ENCODE data around the gene BAZ1B.

- TF ChIP-seq CTCF (IDR thresholded peaks at IDR 0.05; ENCODE audit: borderline replicate concordance, extremely low read depth, low read length, poor library complexity, severe bottlenecking) (no peak), EZH2 (IDR thresholded peaks at IDR 0.05; ENCODE audit: borderline replicate concordance, low read depth, low read length, severe bottlenecking) (no peak)
Measured at GRCh38 chr7:73442222-73442902, 79.7 kb downstream of the BAZ1B start.
